Left lobe of liver (tissue), 2 donors: ENCODE measurements around the gene MPZ. TPM values are rescaled to one million over a fixed set of nuclear protein-coding genes. Genes with fewer than 3 reads are reported as not detected.
A peak's percentile ranks its signal among the peaks of the same experiment; 100 is the strongest.
"Not testable (repeated sequence)": the region's sequence is repeated elsewhere in the genome, so short reads cannot be mapped to it uniquely, and the experiment has no call there.

Experiments
- ATAC-seq: fragments of 200-7000 bp; cut with Tn5 transposase; one replicate; pipeline ENCODE4 v1.9.1; 2020; ENCODE audit warnings: mild to moderate bottlenecking, moderate library complexity
- DNase-seq: peaks from one replicate; pipeline ENCODE4 v3.0.0-alpha.2; 2020; ENCODE audit warnings: low spot score
- total RNA-seq: library from RNA; stranded (reverse); gene quantifications from one replicate; pipeline ENCODE4 v1.2.1, GENCODE V29; 2021
- donor health status: DM: no; HTN: no; CAD: no; lungs with moderate emphysema.
- donor health status: DM: no; HTN: yes; CAD: no.

MPZ gene
- 2.4 TPM for total RNA-seq

GRCh38 chr1:161309868-161310267, at the start of gene MPZ:
TSS of gene MPZ (minus strand) at chr1:161309968. CDS start at chr1:161309905, 63 bp downstream.
- DNase-seq, result no peak
- ATAC-seq, result no peak

- ATAC-seq (peak; percentile 44), DNase-seq (no peak)
These were observed 49.5 kb upstream of the MPZ start for GRCh38 chr1:161359291-161359690.

GRCh38 chr1:161357073-161357472, 47.3 kb upstream of the MPZ start:
- no peak for DNase-seq
- no peak for ATAC-seq

GRCh38 chr1:161351482-161351881, 41.7 kb upstream of the MPZ start:
- ATAC-seq, result no peak
- no peak for DNase-seq

GRCh38 chr1:161350671-161351070, 40.9 kb upstream of the MPZ start:
- ATAC-seq (no peak), DNase-seq (no peak)

- ATAC-seq (no peak), DNase-seq (no peak)
These were observed 33.1 kb upstream of the MPZ start for GRCh38 chr1:161342821-161343220.

GRCh38 chr1:161342177-161342576, 32.4 kb upstream of the MPZ start:
- no peak for ATAC-seq

GRCh38 chr1:161335796-161336195, 26.0 kb upstream of the MPZ start:
- no peak for ATAC-seq
- no peak for DNase-seq

More at GRCh38 chr1:161342177-161342576, 32.4 kb upstream of the MPZ start:
- no peak for DNase-seq

- DNase-seq (no peak), ATAC-seq (no peak)
These were observed 23.4 kb upstream of the MPZ start for GRCh38 chr1:161333166-161333565.

- DNase-seq (no peak), ATAC-seq (no peak)
These were observed 20.6 kb upstream of the MPZ start for GRCh38 chr1:161330346-161330745.

GRCh38 chr1:161324020-161324419, 14.3 kb upstream of the MPZ start:
- ATAC-seq (no peak), DNase-seq (no peak)

- ATAC-seq, DNase-seq: not testable (repeated sequence)
These were observed 6.3 kb upstream of the MPZ start for GRCh38 chr1:161315841-161316674.

GRCh38 chr1:161314201-161314981, 4.6 kb upstream of the MPZ start, which contains the start of gene SDHC:
TSS of gene SDHC (plus strand) at chr1:161314381. CDS start at chr1:161314406, 25 bp downstream.
- ATAC-seq, result peak; percentile 98
- DNase-seq, result peak; percentile 92

GRCh38 chr1:161313554-161314200, 3.9 kb upstream of the MPZ start:
- no peak for DNase-seq
- ATAC-seq, result no peak

- ATAC-seq (no peak), DNase-seq (no peak)
These were observed 1.9 kb upstream of the MPZ start for GRCh38 chr1:161311595-161312181.

GRCh38 chr1:161307892-161308638, 1.7 kb downstream of the MPZ start:
- DNase-seq, result no peak
- ATAC-seq, result no peak

- ATAC-seq, result no peak
- no peak for DNase-seq
These were observed 2.5 kb downstream of the MPZ start for GRCh38 chr1:161307230-161307768.

- DNase-seq (peak; percentile 88), ATAC-seq (peak; percentile 99)
These were observed 3.8 kb downstream of the MPZ start for GRCh38 chr1:161305867-161306519.
